Measurements from ENCODE around the gene EBI3. TPM values are rescaled to one million over a fixed set of nuclear protein-coding genes. Genes with fewer than 3 reads are reported as not detected.
"Not testable (repeated sequence)": the region's sequence is repeated elsewhere in the genome, so short reads cannot be mapped to it uniquely, and the experiment has no call there.

The EBI3 gene
- total RNA-seq, 3 donors from 2014 or later = 1.1 to 5.4 (median 3.6) TPM

DNA sequence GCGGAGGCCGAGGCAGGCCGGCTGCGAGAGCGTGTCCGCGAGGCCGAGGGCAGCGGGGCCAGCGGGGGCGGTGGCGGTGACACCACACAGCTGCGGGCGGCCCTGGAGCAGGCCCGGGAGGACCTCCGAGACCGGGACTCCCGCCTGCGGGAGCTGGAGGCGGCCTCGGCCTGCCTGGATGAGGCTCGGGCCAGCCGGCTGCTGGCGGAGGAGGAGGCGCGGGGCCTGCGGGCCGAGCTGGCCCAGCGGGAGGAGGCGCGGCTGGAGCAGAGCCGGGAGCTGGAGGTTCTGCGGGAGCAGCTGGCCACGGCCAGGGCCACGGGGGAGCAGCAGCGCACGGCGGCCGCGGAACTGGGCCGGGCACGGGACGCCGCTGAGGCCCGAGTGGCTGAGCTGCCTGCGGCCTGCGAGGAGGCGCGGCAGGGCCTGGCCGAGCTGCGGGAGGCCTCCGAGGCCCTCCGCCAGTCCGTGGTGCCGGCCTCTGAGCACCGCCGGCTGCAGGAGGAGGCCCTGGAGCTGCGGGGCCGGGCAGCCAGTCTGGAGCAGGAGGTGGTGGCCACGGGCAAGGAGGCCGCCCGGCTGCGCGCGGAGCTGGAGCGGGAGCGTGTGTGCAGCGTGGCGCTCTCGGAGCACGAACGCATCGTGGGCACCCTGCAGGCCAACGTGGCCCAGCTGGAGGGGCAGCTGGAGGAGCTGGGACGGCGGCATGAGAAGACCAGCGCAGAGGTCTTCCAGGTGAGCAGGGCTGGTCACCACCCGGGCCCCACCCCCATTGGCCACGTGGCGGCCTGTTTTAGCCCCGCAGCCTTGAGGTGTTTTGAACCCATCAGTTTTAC lies 11.7 kb upstream of the EBI3 start:
- no peak overlapping the region for H3K4me3 ChIP-seq
- TF ChIP-seq, protein P1, sequence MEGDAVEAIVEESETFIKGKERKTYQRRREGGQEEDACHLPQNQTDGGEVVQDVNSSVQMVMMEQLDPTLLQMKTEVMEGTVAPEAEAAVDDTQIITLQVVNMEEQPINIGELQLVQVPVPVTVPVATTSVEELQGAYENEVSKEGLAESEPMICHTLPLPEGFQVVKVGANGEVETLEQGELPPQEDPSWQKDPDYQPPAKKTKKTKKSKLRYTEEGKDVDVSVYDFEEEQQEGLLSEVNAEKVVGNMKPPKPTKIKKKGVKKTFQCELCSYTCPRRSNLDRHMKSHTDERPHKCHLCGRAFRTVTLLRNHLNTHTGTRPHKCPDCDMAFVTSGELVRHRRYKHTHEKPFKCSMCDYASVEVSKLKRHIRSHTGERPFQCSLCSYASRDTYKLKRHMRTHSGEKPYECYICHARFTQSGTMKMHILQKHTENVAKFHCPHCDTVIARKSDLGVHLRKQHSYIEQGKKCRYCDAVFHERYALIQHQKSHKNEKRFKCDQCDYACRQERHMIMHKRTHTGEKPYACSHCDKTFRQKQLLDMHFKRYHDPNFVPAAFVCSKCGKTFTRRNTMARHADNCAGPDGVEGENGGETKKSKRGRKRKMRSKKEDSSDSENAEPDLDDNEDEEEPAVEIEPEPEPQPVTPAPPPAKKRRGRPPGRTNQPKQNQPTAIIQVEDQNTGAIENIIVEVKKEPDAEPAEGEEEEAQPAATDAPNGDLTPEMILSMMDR (IDR thresholded peaks at IDR 0.05) = no peak
- intact Hi-C loops (cut with DNase I, micrococcal nuclease) = no loop called here
- no peaks in the 10 kb centered on the region for H3K4me1 ChIP-seq (ENCODE audit: low read depth)
- H3K9me3 ChIP-seq = no peaks in the 10 kb centered on the region
- DNase-seq (no peak), ATAC-seq (no peak)
- H3K36me3 ChIP-seq (ENCODE audit: low read depth) = no peaks in the 10 kb centered on the region

DNA sequence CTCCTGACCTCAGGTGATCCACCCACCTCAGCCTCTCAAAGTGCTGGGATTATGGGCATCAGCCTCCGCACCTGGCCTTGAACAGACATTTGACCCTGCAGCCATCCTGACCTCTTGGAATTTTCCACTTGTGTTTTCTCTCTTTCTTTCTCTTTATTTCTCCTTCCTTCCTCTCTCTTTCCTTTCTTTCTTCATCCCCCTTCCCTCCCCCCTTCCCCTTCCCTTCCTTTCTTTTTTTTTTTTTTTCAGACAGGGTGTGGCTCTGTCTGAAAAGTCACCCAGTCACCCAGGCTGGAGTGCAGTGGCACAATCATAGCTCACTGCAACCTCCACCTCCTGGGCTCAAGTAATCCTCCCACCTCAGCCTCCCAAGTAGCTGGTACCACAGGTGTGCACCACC lies 10.8 kb upstream of the EBI3 start:
- intact Hi-C loops (cut with DNase I, micrococcal nuclease) = not testable (repeated sequence)

DNA sequence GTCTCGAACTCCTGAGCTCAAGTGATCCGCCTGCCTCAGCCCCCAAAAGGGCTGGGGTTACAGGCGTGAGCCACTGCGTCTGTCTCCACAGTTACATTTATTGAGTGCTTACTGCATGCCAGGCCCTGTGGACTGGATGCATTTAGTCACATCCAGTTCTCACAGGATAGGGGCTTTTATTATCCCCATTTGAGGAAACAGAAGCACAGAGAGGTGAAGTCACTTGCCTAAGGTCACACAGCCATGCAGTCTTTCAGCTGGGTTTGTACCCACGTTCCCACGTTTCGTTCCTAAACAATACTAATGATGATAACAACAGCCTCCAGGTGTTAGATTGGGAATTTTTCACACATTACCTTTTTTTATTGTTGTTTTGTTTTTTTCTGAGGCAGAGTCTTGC lies 9.1 kb upstream of the EBI3 start:
- no peak for ATAC-seq
- no peaks in the 10 kb centered on the region for H3K9me3 ChIP-seq
- no peaks in the 10 kb centered on the region for H3K4me1 ChIP-seq (ENCODE audit: low read depth)
- no peaks in the 10 kb centered on the region for H3K36me3 ChIP-seq (ENCODE audit: low read depth)
- H3K4me3 ChIP-seq = no peak overlapping the region
- intact Hi-C loops (cut with DNase I, micrococcal nuclease) = no loop called here
- TF ChIP-seq, protein P1 (IDR thresholded peaks at IDR 0.05) = no peak
- DNase-seq = no peak

More for the DNA sequence above, 10.8 kb upstream of the EBI3 start:
- H3K4me3 ChIP-seq; H3K4me1 ChIP-seq (ENCODE audit: low read depth); DNase-seq; ATAC-seq; H3K9me3 ChIP-seq; H3K36me3 ChIP-seq (ENCODE audit: low read depth): not testable (repeated sequence)

DNA sequence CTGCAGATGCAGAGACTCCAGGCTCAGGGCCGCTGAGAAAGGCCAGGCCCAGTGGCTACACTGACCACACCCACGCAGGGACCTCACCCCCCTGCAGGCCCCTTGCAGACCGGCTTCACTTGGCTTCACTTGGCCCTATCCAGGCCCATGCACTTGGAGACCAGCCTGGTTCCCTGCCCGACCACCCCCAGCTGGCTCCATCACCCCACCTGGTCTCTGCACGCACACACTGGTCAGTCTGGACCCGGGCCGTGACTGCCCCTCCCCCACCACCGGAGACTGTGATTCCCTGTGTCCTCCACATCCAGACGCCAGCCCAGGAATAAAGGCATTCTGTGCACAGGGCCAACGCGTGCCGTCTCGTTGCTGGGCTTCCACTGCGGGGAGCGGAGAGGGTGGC lies 4.9 kb upstream of the EBI3 start:
- no peak for ATAC-seq
- H3K4me3 ChIP-seq = no peak overlapping the region

DNA sequence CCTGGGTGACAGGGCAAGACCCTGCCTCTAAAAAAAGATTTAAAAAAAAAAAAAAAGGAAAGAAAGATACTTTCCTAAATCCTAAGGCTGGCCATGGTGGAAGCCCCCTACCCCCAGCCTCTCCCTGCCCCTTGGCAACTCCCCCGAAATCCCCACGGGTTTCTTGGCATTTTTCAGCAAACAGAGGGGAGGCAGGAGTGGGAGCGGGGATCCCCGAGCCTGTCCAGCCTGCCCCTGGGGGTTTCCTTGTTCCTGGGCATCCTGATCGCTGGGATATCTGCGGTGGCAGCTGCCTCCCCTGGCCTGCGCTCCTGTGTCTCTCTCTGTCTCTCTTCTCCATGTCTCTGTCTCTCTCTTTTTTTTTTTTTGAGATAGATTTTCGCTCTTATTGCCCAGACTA lies 3.4 kb upstream of the EBI3 start:
- DNase-seq = no peak
- no peak for ATAC-seq
- no peaks in the 10 kb centered on the region for H3K9me3 ChIP-seq

More for the DNA sequence above, 4.9 kb upstream of the EBI3 start:
- Histone ChIP-seq H3K36me3 (ENCODE audit: low read depth) (no peaks in the 10 kb centered on the region), H3K9me3 (no peaks in the 10 kb centered on the region), H3K4me1 (ENCODE audit: low read depth) (no peaks in the 10 kb centered on the region)
- intact Hi-C loops (cut with DNase I, micrococcal nuclease) = no loop called here
- DNase-seq = no peak
- TF ChIP-seq, protein P1 (IDR thresholded peaks at IDR 0.05) = no peak

DNA sequence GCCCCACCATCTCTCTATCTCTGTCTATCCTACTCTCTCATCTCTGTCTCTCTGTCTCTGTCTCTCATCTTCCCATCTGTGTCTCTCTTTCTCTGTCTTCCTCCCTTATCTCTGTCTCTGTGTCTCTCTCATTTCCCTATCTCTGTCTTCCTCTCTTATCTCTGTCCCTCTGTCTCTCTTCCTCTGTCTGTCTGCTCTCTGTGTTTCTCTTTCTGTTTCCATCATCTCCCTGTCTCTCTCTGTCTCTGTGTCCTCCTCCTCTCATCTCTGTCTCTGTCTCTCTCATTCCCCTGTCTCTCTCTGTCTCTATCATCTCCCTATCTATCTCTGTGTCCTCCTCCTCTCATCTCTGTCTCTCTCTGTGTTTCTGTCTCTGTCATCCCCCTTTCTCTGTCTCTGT lies 1.6 kb upstream of the EBI3 start:
- no peaks in the 10 kb centered on the region for H3K36me3 ChIP-seq (ENCODE audit: low read depth)
- DNase-seq (no peak), ATAC-seq (no peak)
- H3K9me3 ChIP-seq = no peaks in the 10 kb centered on the region
- TF ChIP-seq, protein P1 (IDR thresholded peaks at IDR 0.05) = no peak
- H3K4me3 ChIP-seq = no peak overlapping the region
- intact Hi-C loops (cut with DNase I, micrococcal nuclease) = no loop called here
- no peaks in the 10 kb centered on the region for H3K4me1 ChIP-seq (ENCODE audit: low read depth)

More for the DNA sequence above, 3.4 kb upstream of the EBI3 start:
- Histone ChIP-seq H3K36me3 (ENCODE audit: low read depth) (no peaks in the 10 kb centered on the region), H3K4me3 (no peak overlapping the region), H3K4me1 (ENCODE audit: low read depth) (no peaks in the 10 kb centered on the region)
- TF ChIP-seq, protein P1 (IDR thresholded peaks at IDR 0.05) = no peak
- intact Hi-C loops (cut with DNase I, micrococcal nuclease) = no loop called here

Measured in mucosa of descending colon (tissue), 3 donors.